Cortex of kidney (tissue), 1 donor: Measurements from ENCODE around the gene MTF1.
"Not testable (repeated sequence)": the region's sequence is repeated elsewhere in the genome, so short reads cannot be mapped to it uniquely, and the experiment has no call there.

Experiments
- DNase-seq: peaks from one replicate; lab custom pipeline; 2025; lab: John Stamatoyannopoulos, UW

The MTF1 gene

GRCh38 chr1:37859507-37860345 lies at the start of gene MTF1:
Gene MTF1 (minus strand): TSS chr1:37859592. CDS start chr1:37857658, 1,934 bp downstream.
- no peak for DNase-seq

GRCh38 chr1:37908531-37908930 lies 49.1 kb upstream of the MTF1 start:
- not testable (repeated sequence) for DNase-seq

- not testable (repeated sequence) for DNase-seq
Measured at GRCh38 chr1:37907416-37908125, 48.2 kb upstream of the MTF1 start.

- not testable (repeated sequence) for DNase-seq
Measured at GRCh38 chr1:37906591-37906990, 47.2 kb upstream of the MTF1 start.

GRCh38 chr1:37905727-37906126 lies 46.3 kb upstream of the MTF1 start:
- DNase-seq, result no peak

- DNase-seq, result not testable (repeated sequence)
Measured at GRCh38 chr1:37903921-37904320, 44.5 kb upstream of the MTF1 start.

- no peak for DNase-seq
Measured at GRCh38 chr1:37902983-37903382, 43.6 kb upstream of the MTF1 start.

GRCh38 chr1:37901893-37902225 lies 42.5 kb upstream of the MTF1 start:
- no peak for DNase-seq

GRCh38 chr1:37901191-37901892 lies 42.0 kb upstream of the MTF1 start:
- DNase-seq, result no peak

- DNase-seq, result not testable (repeated sequence)
Measured at GRCh38 chr1:37897563-37897962, 38.2 kb upstream of the MTF1 start.

- no peak for DNase-seq
Measured at GRCh38 chr1:37893673-37894072, 34.3 kb upstream of the MTF1 start.

GRCh38 chr1:37892151-37893047 lies 33.0 kb upstream of the MTF1 start:
- DNase-seq, result no peak

- DNase-seq, result no peak
Measured at GRCh38 chr1:37890378-37891014, 31.1 kb upstream of the MTF1 start.

GRCh38 chr1:37888022-37888700 lies 28.8 kb upstream of the MTF1 start:
- no peak for DNase-seq

GRCh38 chr1:37884145-37884544 lies 24.8 kb upstream of the MTF1 start:
- no peak for DNase-seq

- DNase-seq, result no peak
Measured at GRCh38 chr1:37883671-37884070, 24.3 kb upstream of the MTF1 start.

- DNase-seq, result no peak
Measured at GRCh38 chr1:37879865-37880264, 20.5 kb upstream of the MTF1 start.

- no peak for DNase-seq
Measured at GRCh38 chr1:37878071-37878470, 18.7 kb upstream of the MTF1 start.

- no peak for DNase-seq
Measured at GRCh38 chr1:37875833-37876232, 16.4 kb upstream of the MTF1 start.

GRCh38 chr1:37872692-37873091 lies 13.3 kb upstream of the MTF1 start:
- no peak for DNase-seq

GRCh38 chr1:37868466-37868865 lies 9.1 kb upstream of the MTF1 start:
- no peak for DNase-seq
